ENCODE data around the gene CFHR4.

DNA sequence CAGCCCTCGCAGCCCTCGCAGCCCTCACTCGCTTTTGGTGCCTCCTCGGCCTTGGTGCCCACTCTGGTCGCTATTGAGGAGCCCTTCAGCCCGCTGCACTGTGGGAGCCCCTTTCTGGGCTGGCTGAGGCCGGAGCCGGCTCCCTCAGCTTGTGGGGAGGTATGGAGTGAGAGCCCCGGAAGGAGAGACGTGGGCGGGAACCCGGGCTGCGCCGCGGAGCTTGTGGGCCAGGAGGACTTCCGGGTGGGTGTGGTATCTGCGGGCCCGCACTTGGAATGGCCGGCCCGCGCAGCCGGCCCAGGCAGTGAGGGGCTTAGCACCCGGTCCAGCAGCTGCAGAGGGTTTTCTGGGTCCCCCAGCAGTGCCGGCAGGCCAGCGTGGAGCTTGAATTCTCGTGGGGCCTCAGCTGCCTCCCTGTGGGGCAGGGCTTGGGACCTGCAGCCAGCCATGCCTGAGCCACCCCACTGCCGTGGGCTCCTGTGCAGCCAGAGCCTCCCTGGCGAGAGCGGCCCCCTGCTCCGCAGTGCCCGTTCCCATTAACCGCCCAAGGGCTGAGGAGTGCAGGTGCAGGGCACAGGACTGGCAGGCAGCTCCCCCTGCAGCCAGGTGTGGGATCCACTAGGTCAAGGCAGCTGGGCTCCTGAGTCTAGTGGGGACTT is 45.8 kb downstream of the CFHR4 start:
- TF ChIP-seq, protein P1, sequence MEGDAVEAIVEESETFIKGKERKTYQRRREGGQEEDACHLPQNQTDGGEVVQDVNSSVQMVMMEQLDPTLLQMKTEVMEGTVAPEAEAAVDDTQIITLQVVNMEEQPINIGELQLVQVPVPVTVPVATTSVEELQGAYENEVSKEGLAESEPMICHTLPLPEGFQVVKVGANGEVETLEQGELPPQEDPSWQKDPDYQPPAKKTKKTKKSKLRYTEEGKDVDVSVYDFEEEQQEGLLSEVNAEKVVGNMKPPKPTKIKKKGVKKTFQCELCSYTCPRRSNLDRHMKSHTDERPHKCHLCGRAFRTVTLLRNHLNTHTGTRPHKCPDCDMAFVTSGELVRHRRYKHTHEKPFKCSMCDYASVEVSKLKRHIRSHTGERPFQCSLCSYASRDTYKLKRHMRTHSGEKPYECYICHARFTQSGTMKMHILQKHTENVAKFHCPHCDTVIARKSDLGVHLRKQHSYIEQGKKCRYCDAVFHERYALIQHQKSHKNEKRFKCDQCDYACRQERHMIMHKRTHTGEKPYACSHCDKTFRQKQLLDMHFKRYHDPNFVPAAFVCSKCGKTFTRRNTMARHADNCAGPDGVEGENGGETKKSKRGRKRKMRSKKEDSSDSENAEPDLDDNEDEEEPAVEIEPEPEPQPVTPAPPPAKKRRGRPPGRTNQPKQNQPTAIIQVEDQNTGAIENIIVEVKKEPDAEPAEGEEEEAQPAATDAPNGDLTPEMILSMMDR (IDR thresholded peaks at IDR 0.05) = no peak
- TF ChIP-seq POLR2AphosphoS5 (IDR thresholded peaks at IDR 0.05) = no peak
- TF ChIP-seq POLR2A (IDR thresholded peaks at IDR 0.05) = no peak
